Kidney tubule cell (primary cell): Measurements from ENCODE around the gene STX11.
"Not testable (repeated sequence)": the region's sequence is repeated elsewhere in the genome, so short reads cannot be mapped to it uniquely, and the experiment has no call there.

ENCODE experiments used
- DNase-seq: peaks from one replicate; pipeline ENCODE4 v3.0.0-alpha.2; 2018; ENCODE audit warnings: low spot score

STX11 gene

GRCh38 chr6:144149894-144150709, at the start of gene STX11:
Gene STX11, plus strand, starts transcription at chr6:144150517. Its CDS starts 36,111 bp downstream, at chr6:144186628.
- peak; percentile 59 for DNase-seq

DNA sequence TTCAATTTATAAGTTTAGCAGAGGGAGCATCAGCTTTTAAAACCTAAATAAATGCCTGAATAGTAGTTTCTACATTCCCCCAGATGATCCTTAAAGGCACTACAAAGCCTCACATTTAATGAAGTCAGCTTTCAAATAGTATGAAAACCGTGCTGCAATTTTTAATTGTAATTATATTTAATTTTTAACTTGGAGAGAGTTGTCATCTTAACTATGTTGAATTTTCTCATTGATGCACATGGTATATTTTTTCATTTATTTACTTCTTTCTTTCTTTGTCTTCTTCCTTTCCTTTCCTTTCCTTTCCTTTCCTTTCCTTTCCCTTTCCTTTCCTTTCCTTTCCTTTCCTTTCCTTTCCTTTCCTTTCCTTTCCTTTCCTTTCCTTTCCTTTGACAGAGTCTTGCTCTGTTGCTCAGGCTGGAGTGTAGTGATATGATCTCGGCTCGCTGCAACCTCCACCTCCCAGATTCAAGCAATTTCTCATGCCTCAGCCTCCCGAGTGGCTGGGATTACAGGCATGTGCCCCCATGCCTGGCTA, 47.2 kb upstream of the STX11 start:
- no peak for DNase-seq

GRCh38 chr6:144104488-144104887, 45.8 kb upstream of the STX11 start:
- no peak for DNase-seq

DNA sequence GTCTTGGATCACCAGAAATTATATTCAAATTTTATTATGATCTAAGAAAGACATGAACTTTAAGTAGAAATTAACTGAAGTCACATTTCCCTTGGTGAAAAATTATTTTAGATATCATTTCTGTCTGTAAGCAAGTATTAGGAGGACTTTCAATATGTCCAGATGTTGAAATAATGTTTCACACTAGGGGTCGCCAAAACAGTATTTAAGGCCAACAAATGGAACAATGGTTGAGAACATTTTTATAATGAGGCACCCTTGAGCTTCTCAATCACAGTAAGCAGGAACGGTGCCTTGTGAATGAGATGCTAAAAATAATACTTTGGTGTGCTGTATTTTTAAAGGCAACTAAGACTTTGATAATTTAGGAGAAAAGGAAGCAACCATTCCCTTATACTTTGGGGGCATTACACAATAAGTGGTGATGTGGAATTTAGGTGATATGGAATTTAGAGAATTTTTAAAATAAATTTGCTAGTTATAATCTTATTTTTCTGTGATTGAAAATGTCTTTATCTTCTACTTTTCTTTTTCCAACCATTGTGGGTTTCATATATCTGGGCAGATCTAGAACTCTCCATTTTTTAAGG, 45.3 kb upstream of the STX11 start:
- peak; percentile 73 for DNase-seq

DNA sequence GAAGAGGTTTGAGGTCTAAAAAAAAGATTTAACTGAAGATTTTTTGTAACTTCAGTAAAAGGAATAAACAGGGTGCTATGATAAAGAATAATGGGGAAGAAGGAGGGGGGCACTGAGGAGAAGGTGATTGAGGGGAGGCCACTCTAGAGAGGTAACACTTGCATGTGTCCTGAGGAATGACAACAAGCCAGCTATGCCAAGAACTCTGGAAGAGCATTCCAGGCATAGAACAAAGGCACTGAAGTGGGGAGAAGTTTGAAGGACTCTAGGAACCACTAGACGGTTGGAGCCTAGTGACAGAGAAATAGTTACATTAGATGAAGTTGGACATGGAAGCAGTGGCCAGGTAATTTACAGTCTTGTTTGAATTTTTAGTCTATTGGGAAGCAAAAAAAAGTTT, 44.1 kb upstream of the STX11 start:
- DNase-seq: peak; percentile 74

DNA sequence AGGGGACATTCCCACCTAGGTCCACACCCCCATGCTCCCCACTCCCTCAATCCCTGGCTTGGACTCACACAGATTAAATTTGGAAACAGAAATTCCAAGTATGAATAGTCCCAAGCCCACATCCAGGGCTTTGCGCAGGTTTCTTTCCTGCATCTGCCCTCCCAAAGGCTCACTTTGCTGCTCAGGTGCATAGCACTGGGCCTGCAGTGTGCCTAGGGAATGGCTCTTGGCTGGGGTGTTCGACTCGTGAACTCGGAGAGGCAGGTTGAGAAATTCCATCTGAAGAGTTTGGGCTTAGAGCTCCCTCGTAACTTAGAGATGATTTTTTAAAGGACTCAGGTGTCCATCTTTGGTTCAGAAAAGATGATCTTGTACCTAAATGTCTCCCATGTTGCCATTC, 40.1 kb upstream of the STX11 start:
- DNase-seq: no peak

- DNase-seq: no peak
Measured at GRCh38 chr6:144113366-144113765, 37.0 kb upstream of the STX11 start.

GRCh38 chr6:144115219-144115618, 35.1 kb upstream of the STX11 start:
- no peak for DNase-seq

GRCh38 chr6:144119376-144119775, 30.9 kb upstream of the STX11 start:
- peak; percentile 18 for DNase-seq

DNA sequence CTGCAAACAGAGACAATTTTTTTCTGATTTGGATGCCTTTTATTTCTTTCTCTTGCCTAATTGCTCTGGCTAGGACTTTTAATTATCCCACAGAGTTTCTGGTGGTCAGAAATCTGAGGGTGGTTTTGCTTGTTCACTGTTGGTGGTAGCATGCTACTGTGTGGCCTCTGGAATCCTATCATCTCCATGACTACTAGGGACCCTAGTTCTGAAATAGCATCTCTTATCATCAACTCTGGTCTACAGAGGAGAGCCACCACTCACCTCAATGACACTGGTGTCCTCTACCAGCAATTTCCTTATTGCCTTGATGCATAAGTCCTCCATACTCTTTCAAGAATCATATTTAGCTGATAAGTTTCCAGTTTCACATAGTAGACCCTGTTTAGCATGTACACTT, 27.5 kb upstream of the STX11 start:
- DNase-seq: no peak

- no peak for DNase-seq
Measured at GRCh38 chr6:144123421-144123820, 26.9 kb upstream of the STX11 start.

GRCh38 chr6:144123836-144124235, 26.5 kb upstream of the STX11 start:
- DNase-seq: no peak

GRCh38 chr6:144127097-144127496, 23.2 kb upstream of the STX11 start:
- no peak for DNase-seq

- no peak for DNase-seq
Measured at GRCh38 chr6:144129469-144129868, 20.8 kb upstream of the STX11 start.

DNA sequence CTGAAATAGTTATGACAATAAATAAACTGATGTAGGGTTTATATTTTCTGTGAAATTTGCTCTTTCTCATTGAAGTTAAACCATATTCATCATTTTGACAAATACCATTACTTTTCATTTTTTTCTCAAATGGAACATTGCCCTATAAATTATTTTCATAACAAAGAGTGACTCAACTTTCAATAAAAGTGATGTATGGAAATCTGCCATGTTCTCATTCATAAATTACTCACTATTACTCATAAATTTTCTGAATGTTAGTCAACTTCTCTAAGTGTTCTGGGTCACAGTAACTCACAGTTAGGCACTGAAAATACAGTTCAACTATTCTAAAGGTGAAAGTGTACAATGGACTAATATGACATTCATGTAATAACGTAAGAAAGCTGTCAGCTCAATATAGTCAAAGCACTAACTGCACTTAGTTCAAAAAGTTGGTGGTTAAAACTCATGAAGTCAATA, 19.0 kb upstream of the STX11 start:
- peak; percentile 48 for DNase-seq

- not testable (repeated sequence) for DNase-seq
Measured at GRCh38 chr6:144132167-144132690, 18.1 kb upstream of the STX11 start.

GRCh38 chr6:144133225-144133821, 17.0 kb upstream of the STX11 start:
- DNase-seq: no peak

DNA sequence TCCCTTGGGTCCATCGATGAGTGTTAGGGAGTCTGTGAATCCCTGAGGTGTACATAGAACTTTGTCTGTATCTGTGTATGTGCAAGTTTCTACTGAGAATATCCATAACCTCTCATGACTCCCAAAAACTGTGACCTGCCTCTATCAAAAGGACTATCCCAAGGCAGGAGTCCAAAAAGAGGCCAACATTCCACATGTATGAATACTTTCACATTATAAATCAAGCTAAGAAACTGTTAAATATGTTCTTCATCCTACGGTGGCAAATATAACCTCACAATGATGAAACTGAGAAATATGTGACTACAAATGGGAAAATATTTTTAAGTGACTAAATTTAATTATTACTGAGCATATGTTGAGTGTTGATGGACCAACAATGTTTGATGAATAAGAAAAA, 16.1 kb upstream of the STX11 start:
- DNase-seq: no peak

- no peak for DNase-seq
Measured at GRCh38 chr6:144134737-144135136, 15.6 kb upstream of the STX11 start.

DNA sequence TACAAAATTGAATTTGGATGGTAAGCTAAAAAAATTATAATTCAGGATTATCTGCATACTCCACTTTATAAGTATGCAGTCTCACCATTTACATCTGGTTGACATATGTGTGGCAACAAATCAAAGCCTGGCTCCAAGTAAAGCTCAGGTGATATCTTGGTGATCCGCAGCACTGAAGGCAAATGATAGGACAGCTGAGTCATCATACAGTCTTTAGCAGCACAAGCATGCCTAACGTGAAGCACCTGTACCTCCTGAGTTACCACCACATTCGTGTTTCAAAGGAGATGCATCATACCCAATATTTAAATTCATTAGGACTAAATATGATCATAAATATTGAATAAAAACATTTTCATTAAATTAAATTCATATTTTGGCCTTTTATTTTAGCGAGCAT, 11.8 kb upstream of the STX11 start:
- DNase-seq: no peak

- DNase-seq: no peak
Measured at GRCh38 chr6:144139817-144140216, 10.5 kb upstream of the STX11 start.

- no peak for DNase-seq
Measured at GRCh38 chr6:144140867-144141266, 9.4 kb upstream of the STX11 start.

DNA sequence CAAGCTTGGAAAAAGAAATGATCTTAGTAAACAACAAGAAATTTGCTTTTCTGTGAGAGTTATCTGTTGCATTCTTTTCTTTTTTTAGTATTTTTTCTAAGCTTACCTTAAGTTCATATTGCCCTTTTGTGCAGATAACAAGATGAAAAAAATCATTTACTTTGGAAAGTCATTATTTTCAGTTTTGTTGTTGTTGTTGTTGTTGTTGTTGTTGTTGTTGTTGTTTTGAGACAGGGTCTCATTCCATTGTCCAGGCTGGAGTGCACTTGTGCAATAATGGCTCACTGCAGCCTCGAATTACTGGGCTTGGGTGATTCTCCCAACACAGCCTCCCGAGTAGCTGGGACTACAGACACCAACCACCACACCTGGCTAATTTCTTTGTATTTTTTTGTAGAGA, 8.8 kb upstream of the STX11 start:
- DNase-seq: no peak
